Measurements from ENCODE around the gene RNF38.

- TF ChIP-seq ARNTL (CRISPR knock-in tag; IDR thresholded peaks at IDR 0.05; ENCODE audit: borderline replicate concordance, low read depth) (no peak), GLIS3 (CRISPR knock-in tag; IDR thresholded peaks at IDR 0.05) (no peak), ISL1 (CRISPR knock-in tag; IDR thresholded peaks at IDR 0.05) (no peak), BACH2 (CRISPR knock-in tag; IDR thresholded peaks at IDR 0.05; ENCODE audit: borderline replicate concordance) (no peak), ZNF565 (CRISPR knock-in tag; conservative IDR thresholded peaks at IDR 0.05; ENCODE audit: low read depth) (no peak), ZFP30 (CRISPR knock-in tag; IDR thresholded peaks at IDR 0.05) (no peak), ZNF70 (CRISPR knock-in tag; IDR thresholded peaks at IDR 0.05) (no peak)
Observed at GRCh38 chr9:36301227-36301626, 98.8 kb downstream of the RNF38 start.

Measured in SK-N-SH treated with all-trans-retinoic acid at 6 μM for 48 hours (cell line).